ENCODE measurements around the gene FFAR1.

DNA sequence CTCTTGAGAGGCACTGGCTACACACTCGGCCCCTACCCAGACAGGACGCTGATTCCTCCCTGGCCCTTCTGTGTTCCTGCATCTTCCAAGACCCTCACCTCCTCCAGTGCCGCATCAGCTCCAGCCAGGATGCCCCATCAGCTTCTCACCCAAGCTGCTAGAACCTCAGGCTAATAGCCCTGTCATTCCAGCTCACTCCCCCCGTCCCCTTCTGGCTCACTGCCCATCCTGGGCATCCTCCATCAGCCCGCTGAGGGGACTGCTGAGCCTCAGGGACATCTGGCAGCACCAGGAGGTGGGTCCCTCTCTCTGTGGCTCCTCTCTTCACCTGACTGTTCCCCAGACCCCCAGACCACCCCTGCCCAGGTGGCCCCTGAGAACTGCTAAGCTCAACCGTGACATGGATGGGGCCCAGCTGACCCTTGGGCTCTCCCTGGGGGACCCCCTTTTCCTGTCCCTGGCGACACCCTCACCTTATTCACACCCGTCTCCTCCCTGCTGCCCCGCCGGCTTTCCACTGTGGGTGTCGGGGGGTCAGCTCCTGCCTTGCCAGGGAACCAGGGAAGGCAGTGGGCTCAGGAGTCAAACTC lies 15.4 kb downstream of the FFAR1 start:
- TF ChIP-seq, protein P1, sequence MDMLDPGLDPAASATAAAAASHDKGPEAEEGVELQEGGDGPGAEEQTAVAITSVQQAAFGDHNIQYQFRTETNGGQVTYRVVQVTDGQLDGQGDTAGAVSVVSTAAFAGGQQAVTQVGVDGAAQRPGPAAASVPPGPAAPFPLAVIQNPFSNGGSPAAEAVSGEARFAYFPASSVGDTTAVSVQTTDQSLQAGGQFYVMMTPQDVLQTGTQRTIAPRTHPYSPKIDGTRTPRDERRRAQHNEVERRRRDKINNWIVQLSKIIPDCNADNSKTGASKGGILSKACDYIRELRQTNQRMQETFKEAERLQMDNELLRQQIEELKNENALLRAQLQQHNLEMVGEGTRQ (IDR thresholded peaks at IDR 0.05; ENCODE audit: low read length): no peak
- TF ChIP-seq BRCA1 (IDR thresholded peaks at IDR 0.05; ENCODE audit: low read depth, low read length): no peak
- TF ChIP-seq, protein P2, sequence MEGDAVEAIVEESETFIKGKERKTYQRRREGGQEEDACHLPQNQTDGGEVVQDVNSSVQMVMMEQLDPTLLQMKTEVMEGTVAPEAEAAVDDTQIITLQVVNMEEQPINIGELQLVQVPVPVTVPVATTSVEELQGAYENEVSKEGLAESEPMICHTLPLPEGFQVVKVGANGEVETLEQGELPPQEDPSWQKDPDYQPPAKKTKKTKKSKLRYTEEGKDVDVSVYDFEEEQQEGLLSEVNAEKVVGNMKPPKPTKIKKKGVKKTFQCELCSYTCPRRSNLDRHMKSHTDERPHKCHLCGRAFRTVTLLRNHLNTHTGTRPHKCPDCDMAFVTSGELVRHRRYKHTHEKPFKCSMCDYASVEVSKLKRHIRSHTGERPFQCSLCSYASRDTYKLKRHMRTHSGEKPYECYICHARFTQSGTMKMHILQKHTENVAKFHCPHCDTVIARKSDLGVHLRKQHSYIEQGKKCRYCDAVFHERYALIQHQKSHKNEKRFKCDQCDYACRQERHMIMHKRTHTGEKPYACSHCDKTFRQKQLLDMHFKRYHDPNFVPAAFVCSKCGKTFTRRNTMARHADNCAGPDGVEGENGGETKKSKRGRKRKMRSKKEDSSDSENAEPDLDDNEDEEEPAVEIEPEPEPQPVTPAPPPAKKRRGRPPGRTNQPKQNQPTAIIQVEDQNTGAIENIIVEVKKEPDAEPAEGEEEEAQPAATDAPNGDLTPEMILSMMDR (IDR thresholded peaks at IDR 0.05; ENCODE audit: control extremely low read depth in 1 of 3, insufficient read depth in 1 of 3, low read depth in 1 of 3, low read length in 3 of 3): no peak
- TF ChIP-seq PHF8 (conservative IDR thresholded peaks at IDR 0.05; ENCODE audit: low read depth, low read length): no peak
- no peak for TF ChIP-seq GTF2F1 (IDR thresholded peaks at IDR 0.05; ENCODE audit: borderline replicate concordance, low read depth, low read length)
